ENCODE data around the gene TRRAP. TPM values are rescaled to one million over a fixed set of nuclear protein-coding genes. Genes with fewer than 3 reads are reported as not detected.

The TRRAP gene
- total RNA-seq, 1 experiment from 2014 or later: 55.8 TPM

GRCh38 chr7:98866765-98867164 lies 11.6 kb upstream of the TRRAP start:
- Histone ChIP-seq H3K36me3 (ENCODE audit: low read depth) (no peaks in the 10 kb centered on the region), H3K27me3 (ENCODE audit: insufficient read depth, low read depth) (no peaks in the 10 kb centered on the region), H4K20me1 (ENCODE audit: insufficient read depth) (no peaks in the 10 kb centered on the region), H3K4me3 (no peak overlapping the region), H3F3A (ENCODE audit: insufficient read depth, low read depth) (peaks cover 13% of the 10 kb centered on the region; the same call in 1 of the 2 replicates), H3K79me2 (ENCODE audit: low read depth) (no peaks in the 10 kb centered on the region), H3K27ac (no peak overlapping the region), H3K4me2 (no peak overlapping the region), H3K4me1 (replicated peaks; ENCODE audit: insufficient read depth) (peaks cover 19% of the 10 kb centered on the region), H2AFZ (no peak overlapping the region), H3K9me3 (ENCODE audit: insufficient read depth, low read depth) (no peaks in the 10 kb centered on the region), H3K9me2 (ENCODE audit: insufficient read depth) (no peaks in the 10 kb centered on the region)
- no peak for DNase-seq
- no peak for TF ChIP-seq EZH2 (IDR thresholded peaks at IDR 0.05; ENCODE audit: low read depth)
- TF ChIP-seq CTCF (conservative IDR thresholded peaks at IDR 0.05): no peak
- intact Hi-C loops (cut with micrococcal nuclease; ENCODE audit: unreplicated experiment): loop anchor here (5.0 kb wide), 1 partner anchor 584 kb away; the partner anchor contains the start of gene BRI3
- CTCF ChIA-PET: interaction anchor here (0.6 kb wide), 1 partner anchor 23 kb away, joined by 4 read pairs; no protein-coding TSS in a partner anchor
- POLR2A ChIA-PET (ENCODE audit: unreplicated experiment): no interaction called here
- no TSS peak for BruUV-seq (replicated peaks)

- Histone ChIP-seq H2AFZ (no peak overlapping the region), H3K9me2 (ENCODE audit: insufficient read depth) (no peaks in the 10 kb centered on the region), H3K36me3 (ENCODE audit: low read depth) (no peaks in the 10 kb centered on the region), H3K27ac (no peak overlapping the region), H3K4me3 (no peak overlapping the region), H3K9me3 (ENCODE audit: insufficient read depth, low read depth) (no peaks in the 10 kb centered on the region), H4K20me1 (ENCODE audit: insufficient read depth) (no peaks in the 10 kb centered on the region), H3K79me2 (ENCODE audit: low read depth) (no peaks in the 10 kb centered on the region), H3F3A (ENCODE audit: insufficient read depth, low read depth) (peaks cover 13% of the 10 kb centered on the region; the same call in 1 of the 2 replicates), H3K4me2 (no peak overlapping the region), H3K27me3 (ENCODE audit: insufficient read depth, low read depth) (no peaks in the 10 kb centered on the region), H3K4me1 (replicated peaks; ENCODE audit: insufficient read depth) (peaks cover 19% of the 10 kb centered on the region)
- CTCF ChIA-PET: no interaction called here
- intact Hi-C loops (cut with micrococcal nuclease; ENCODE audit: unreplicated experiment): loop anchor here (5.0 kb wide), 1 partner anchor 586 kb away; the partner anchor contains the start of gene BRI3
- TF ChIP-seq EZH2 (IDR thresholded peaks at IDR 0.05; ENCODE audit: low read depth): no peak
- no peak for TF ChIP-seq CTCF (conservative IDR thresholded peaks at IDR 0.05)
- DNase-seq: no peak
- POLR2A ChIA-PET (ENCODE audit: unreplicated experiment): no interaction called here
- no TSS peak for BruUV-seq (replicated peaks)
Observed at GRCh38 chr7:98868450-98868849, 9.9 kb upstream of the TRRAP start.

- H3K4me1 ChIP-seq (replicated peaks; ENCODE audit: insufficient read depth): peaks cover 19% of the 10 kb centered on the region
- no peak overlapping the region for H3K27ac ChIP-seq
- no peak overlapping the region for H2AFZ ChIP-seq
- H3K4me3 ChIP-seq: no peak overlapping the region
- ChIA-PET POLR2A (ENCODE audit: unreplicated experiment) (no interaction called here), CTCF (no interaction called here)
- peaks cover 13% of the 10 kb centered on the region; the same call in 1 of the 2 replicates for H3F3A ChIP-seq (ENCODE audit: insufficient read depth, low read depth)
- TF ChIP-seq EZH2 (IDR thresholded peaks at IDR 0.05; ENCODE audit: low read depth) (no peak), CTCF (conservative IDR thresholded peaks at IDR 0.05) (no peak)
- intact Hi-C loops (cut with micrococcal nuclease; ENCODE audit: unreplicated experiment): loop anchor here (5.0 kb wide), 1 partner anchor 587 kb away; the partner anchor contains the start of gene BRI3
- H3K36me3 ChIP-seq (ENCODE audit: low read depth): no peaks in the 10 kb centered on the region
- DNase-seq: no peak
- no peaks in the 10 kb centered on the region for H3K79me2 ChIP-seq (ENCODE audit: low read depth)
- H3K4me2 ChIP-seq: no peak overlapping the region
- H3K9me3 ChIP-seq (ENCODE audit: insufficient read depth, low read depth): no peaks in the 10 kb centered on the region
- H3K27me3 ChIP-seq (ENCODE audit: insufficient read depth, low read depth): no peaks in the 10 kb centered on the region
- no TSS peak for BruUV-seq (replicated peaks)
- no peaks in the 10 kb centered on the region for H3K9me2 ChIP-seq (ENCODE audit: insufficient read depth)
- no peaks in the 10 kb centered on the region for H4K20me1 ChIP-seq (ENCODE audit: insufficient read depth)
Observed at GRCh38 chr7:98869027-98869596, 9.2 kb upstream of the TRRAP start.
